Keratinocyte (primary cell): ENCODE data around the gene CNTNAP2.

Experiments used
- CTCF ChIP-seq, 3 experiments: IDR thresholded peaks in 1 of 3; conservative IDR thresholded peaks in 1 of 3; optimal IDR thresholded peaks in 1 of 3; 2 replicates in 2 of 3; 3 replicates in 1 of 3; pipeline versions ENCODE3 to v1.5.1; 2011; ENCODE audit warnings: low read length in 3 of 3, mild to moderate bottlenecking in 3 of 3, moderate library complexity in 2 of 3, control low read depth in 1 of 3, inconsistent platforms in 1 of 3; ENCODE audit not compliant: insufficient read depth in 2 of 3; ENCODE audit errors: extremely low read depth in 1 of 3
- EZH2 ChIP-seq: IDR thresholded peaks from one replicate; pipeline ENCODE4 v1.6.1; 2012; ENCODE audit warnings: inconsistent platforms, mild to moderate bottlenecking, low read length, moderate library complexity

GRCh38 chr7:146966274-146966673, 849.7 kb downstream of the CNTNAP2 start:
- no peak for TF ChIP-seq CTCF (optimal IDR thresholded peaks at IDR 0.05 in 1 of 3, IDR thresholded peaks at IDR 0.05 in 1 of 3, conservative IDR thresholded peaks at IDR 0.05 in 1 of 3; ENCODE audit: extremely low read depth in 1 of 3, insufficient read depth in 2 of 3, low read length in 3 of 3)
- TF ChIP-seq EZH2: no peak
